Esophagus muscularis mucosa (tissue), 4 donors: ENCODE data around the gene VAMP4. TPM values are rescaled to one million over a fixed set of nuclear protein-coding genes. Genes with fewer than 3 reads are reported as not detected.
"Not testable (repeated sequence)": the region's sequence is repeated elsewhere in the genome, so short reads cannot be mapped to it uniquely, and the experiment has no call there.

Experiments used
- DNase-seq: peaks from one replicate; pipeline ENCODE4 v3.0.0-alpha.2; 2017; ENCODE audit errors: extremely low spot score
- H3K27ac ChIP-seq, 4 donors: fragments of 200-600 bp; sonication (generic); replicated peaks in 1 of 4; 1 replicate in 3 of 4; 2 replicates in 1 of 4; pipeline ENCODE4 v1.5.1; 2016 to 2019; ENCODE audit warnings: mild to moderate bottlenecking in 1 of 4
- H3K27me3 ChIP-seq, 4 donors: fragments of 200-600 bp; sonication (generic); one replicate each; pipeline versions ENCODE4 v1.5.1 to v1.6.0; 2016 to 2019
- H3K36me3 ChIP-seq, 4 donors: fragments of 200-600 bp; sonication (generic); one replicate each; pipeline ENCODE4 v1.5.1; 2016 to 2019
- H3K4me1 ChIP-seq, 4 donors: fragments of 200-600 bp; sonication (generic); one replicate each; pipeline ENCODE4 v1.5.1; 2016 to 2019
- H3K4me3 ChIP-seq, 4 donors: fragments of 200-600 bp; sonication (generic); 1 replicate in 2 of 4; 2 replicates in 2 of 4; pipeline ENCODE4 v1.5.1; 2016 to 2019; ENCODE audit warnings: mild to moderate bottlenecking in 4 of 4, moderate library complexity in 1 of 4
- H3K9me3 ChIP-seq, 4 donors: fragments of 200-600 bp; sonication (generic); 1 replicate in 3 of 4; 2 replicates in 1 of 4; pipeline ENCODE4 v1.5.1; 2016 to 2019
- EP300 ChIP-seq: sonication (generic); formaldehyde crosslinking; IDR thresholded peaks from one replicate; pipeline ENCODE4 v1.6.1; 2017; ENCODE audit warnings: antibody characterized with exemption
- POLR2A ChIP-seq: fragments of 450-650 bp; IDR thresholded peaks from one replicate; pipeline ENCODE4 v1.6.1; 2017; ENCODE audit warnings: antibody characterized with exemption, moderate library complexity, mild to moderate bottlenecking, low read depth
- POLR2AphosphoS5 ChIP-seq, 2 donors: sonication (generic); formaldehyde crosslinking; IDR thresholded peaks; one replicate each; pipeline ENCODE4 v1.6.1; 2017; ENCODE audit warnings: antibody characterized with exemption in 2 of 2
- WGBS: methylation state at CpG from one replicate; pipeline ENCODE4 v1.1.5; 2018; 5-methylcytosine and 5-hydroxymethylcytosine counted together
- intact Hi-C: fragments of 100-400 bp; cut with DNase I; formaldehyde crosslinking; loops from one replicate; pipeline ENCODE4 v1.15.1; 2023
- total RNA-seq, 4 donors: library from RNA; depleted of rRNA; stranded (reverse); fragments of >200 nt; gene quantifications; one replicate each; pipeline versions ENCODE4 v1.1.0 to v1.2.1, GENCODE V29; 2016
- TF ChIP-seq, protein P1 (sequence below), 3 experiments: fragments of 200-600 bp in 2 of 3; fragments of 450-650 bp in 1 of 3; sonication (generic) in 2 of 3; IDR thresholded peaks; one replicate each; pipeline ENCODE4 v1.5.1; 2017 to 2019; ENCODE audit warnings: antibody characterized with exemption in 3 of 3, mild to moderate bottlenecking in 2 of 3, moderate library complexity in 1 of 3

The VAMP4 gene
- total RNA-seq, 4 donors from 2014 or later, result 14.2 to 19.9 (median 16.1) TPM

DNA sequence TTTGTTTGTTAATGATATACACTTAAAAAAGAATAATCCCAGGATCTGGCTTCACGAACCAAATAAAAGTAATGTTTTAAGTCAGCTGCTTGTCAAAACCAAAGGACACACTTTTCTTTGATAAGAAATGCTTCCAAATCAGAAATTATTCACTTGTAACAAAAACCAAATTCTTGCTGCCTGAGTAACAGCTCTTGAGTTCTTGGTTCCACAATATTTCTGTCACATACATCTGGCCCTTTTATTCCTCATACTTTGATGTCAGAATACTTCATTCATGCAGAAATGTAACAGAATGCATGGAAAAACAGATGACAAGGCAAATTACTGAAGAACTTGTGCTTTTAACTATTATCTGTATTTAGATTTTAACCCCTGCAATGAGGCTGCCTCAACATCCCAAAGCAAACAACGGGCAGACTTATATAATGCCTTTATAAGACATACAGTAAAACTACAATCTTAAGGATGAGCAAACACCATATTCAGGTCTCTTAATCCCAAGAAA lies 1.5 kb downstream of the VAMP4 start:
- TF ChIP-seq POLR2A, result no peak
- no peak for TF ChIP-seq POLR2AphosphoS5 (IDR thresholded peaks at IDR 0.05)
- TF ChIP-seq, protein P1, sequence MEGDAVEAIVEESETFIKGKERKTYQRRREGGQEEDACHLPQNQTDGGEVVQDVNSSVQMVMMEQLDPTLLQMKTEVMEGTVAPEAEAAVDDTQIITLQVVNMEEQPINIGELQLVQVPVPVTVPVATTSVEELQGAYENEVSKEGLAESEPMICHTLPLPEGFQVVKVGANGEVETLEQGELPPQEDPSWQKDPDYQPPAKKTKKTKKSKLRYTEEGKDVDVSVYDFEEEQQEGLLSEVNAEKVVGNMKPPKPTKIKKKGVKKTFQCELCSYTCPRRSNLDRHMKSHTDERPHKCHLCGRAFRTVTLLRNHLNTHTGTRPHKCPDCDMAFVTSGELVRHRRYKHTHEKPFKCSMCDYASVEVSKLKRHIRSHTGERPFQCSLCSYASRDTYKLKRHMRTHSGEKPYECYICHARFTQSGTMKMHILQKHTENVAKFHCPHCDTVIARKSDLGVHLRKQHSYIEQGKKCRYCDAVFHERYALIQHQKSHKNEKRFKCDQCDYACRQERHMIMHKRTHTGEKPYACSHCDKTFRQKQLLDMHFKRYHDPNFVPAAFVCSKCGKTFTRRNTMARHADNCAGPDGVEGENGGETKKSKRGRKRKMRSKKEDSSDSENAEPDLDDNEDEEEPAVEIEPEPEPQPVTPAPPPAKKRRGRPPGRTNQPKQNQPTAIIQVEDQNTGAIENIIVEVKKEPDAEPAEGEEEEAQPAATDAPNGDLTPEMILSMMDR (IDR thresholded peaks at IDR 0.05), result no peak
- no peak for TF ChIP-seq EP300
- WGBS, result 60% methylated on average over 2 of the region's 2 CpGs
- no peaks in the 10 kb centered on the region for H3K9me3 ChIP-seq
- peaks cover 28 to 50% (median 36%) of the 10 kb centered on the region in 4 donors for H3K4me1 ChIP-seq
- H3K27me3 ChIP-seq, result no peaks in the 10 kb centered on the region
- no peak for DNase-seq
- peaks cover 14 to 29% (median 22%) of the 10 kb centered on the region in 4 donors for H3K36me3 ChIP-seq
- peak overlapping the region; percentile 85 to 93 (median 90) for H3K4me3 ChIP-seq
- intact Hi-C loops, result no loop called here
- H3K27ac ChIP-seq, result peak overlapping the region in 2 of 4 donors; percentile 96 to 98

DNA sequence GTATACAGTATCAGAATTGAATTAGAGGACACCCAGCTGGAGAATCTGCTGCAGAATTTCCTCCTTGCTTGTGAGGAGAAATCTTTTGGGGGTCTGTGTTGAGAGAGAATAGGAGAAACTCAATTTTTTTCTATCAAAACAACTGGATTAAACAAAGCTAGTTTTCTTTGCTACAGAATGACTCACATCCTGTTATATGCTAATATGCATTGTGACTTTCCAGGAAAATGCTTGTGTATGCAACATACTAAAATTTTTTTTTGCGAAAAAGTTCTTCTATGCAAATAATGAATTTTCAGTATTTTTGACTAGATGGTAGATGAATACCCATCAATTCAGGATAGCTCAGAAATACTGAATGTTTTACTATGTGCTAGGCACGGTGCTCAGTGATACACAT lies 2.2 kb downstream of the VAMP4 start:
- WGBS, result 74% methylated on average over 2 of the region's 2 CpGs
- Histone ChIP-seq H3K36me3 (peaks cover 14 to 36% (median 24%) of the 10 kb centered on the region in 4 donors), H3K4me3 (no peak overlapping the region), H3K9me3 (no peaks in the 10 kb centered on the region), H3K4me1 (peaks cover 28 to 50% (median 36%) of the 10 kb centered on the region in 4 donors), H3K27ac (peak overlapping the region in 1 of 4 donors; percentile 96), H3K27me3 (no peaks in the 10 kb centered on the region)
- intact Hi-C loops, result no loop called here
- DNase-seq, result no peak
- TF ChIP-seq EP300, result no peak

DNA sequence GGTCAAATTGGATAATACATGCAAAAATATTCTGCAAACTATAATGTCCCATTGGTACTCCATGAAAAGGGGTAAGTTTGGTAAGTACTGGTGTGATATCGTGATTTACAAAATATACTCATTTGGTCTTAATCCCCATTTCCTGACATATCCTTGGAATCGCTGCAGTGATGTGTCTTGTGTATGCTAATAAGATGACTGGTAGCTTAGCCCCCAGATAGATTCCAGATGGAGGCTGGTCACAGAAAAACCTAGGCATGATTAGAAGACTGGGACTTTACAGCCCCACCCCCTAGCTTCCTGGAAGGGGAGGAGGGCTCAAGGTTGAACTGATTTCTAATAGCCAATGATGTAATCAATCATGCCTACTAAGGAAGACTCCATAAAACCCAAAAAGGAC lies 3.0 kb downstream of the VAMP4 start:
- Histone ChIP-seq H3K4me3 (no peak overlapping the region), H3K27me3 (no peaks in the 10 kb centered on the region), H3K4me1 (peaks cover 25 to 45% (median 34%) of the 10 kb centered on the region in 4 donors), H3K27ac (no peak overlapping the region), H3K9me3 (no peaks in the 10 kb centered on the region), H3K36me3 (peaks cover 14 to 36% (median 27%) of the 10 kb centered on the region in 4 donors)
- TF ChIP-seq POLR2A, result no peak
- TF ChIP-seq POLR2AphosphoS5 (IDR thresholded peaks at IDR 0.05), result no peak
- no peak for TF ChIP-seq EP300
- intact Hi-C loops, result no loop called here
- 77% methylated on average over 2 of the region's 2 CpGs for WGBS
- DNase-seq, result no peak

DNA sequence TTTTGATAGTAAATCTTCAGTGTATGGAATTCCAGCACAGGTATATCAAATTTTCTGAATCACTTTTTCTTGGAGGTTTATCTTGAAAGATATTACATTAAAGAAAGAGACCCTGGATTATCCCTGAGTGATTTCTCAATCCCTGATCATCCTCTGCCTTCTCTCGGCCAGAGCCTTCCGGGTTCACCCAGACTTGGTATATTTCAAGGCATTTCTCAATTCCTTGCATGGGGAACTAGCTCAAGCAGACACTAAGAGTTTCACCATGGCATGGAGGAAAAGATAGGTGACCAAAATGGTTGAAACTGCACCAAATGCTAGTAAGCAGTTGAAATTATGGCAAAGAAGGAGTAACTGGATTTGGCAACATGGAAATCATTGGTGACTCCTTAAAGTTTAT lies 5.7 kb downstream of the VAMP4 start:
- Histone ChIP-seq H3K27me3 (no peaks in the 10 kb centered on the region), H3K27ac (no peak overlapping the region), H3K36me3 (peaks cover 14 to 47% (median 28%) of the 10 kb centered on the region in 4 donors), H3K4me3 (no peak overlapping the region), H3K4me1 (peaks cover 17 to 33% (median 28%) of the 10 kb centered on the region in 4 donors), H3K9me3 (no peaks in the 10 kb centered on the region)
- TF ChIP-seq EP300, result no peak
- TF ChIP-seq POLR2AphosphoS5 (IDR thresholded peaks at IDR 0.05), result no peak
- TF ChIP-seq, protein P1 (IDR thresholded peaks at IDR 0.05), result no peak
- TF ChIP-seq POLR2A, result no peak
- WGBS, result 96% methylated on average over 2 of the region's 2 CpGs
- DNase-seq, result no peak
- intact Hi-C loops, result no loop called here

DNA sequence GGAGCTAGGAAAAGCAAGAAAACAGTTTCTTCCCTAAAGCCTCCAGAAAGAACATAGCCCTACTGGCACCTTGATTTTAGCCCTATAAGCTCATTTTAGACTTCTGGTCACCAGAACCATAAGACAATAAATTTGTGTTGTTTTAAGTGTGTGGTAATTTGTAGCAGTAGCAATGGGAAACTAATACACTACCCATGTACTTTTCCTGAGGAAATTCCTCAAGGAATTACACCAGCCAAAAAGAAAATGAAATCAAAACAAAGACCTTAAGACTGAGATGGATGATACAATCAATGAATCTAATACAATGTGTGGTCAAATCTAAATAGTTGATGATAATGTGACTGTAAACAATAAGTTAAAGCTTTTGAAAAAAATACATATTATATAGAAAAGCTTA lies 11.8 kb downstream of the VAMP4 start:
- H3K27ac ChIP-seq, result no peak overlapping the region
- H3K27me3 ChIP-seq, result no peaks in the 10 kb centered on the region
- H3K4me1 ChIP-seq, result peaks cover 0 to 15% (median 11%) of the 10 kb centered on the region in 4 donors
- H3K4me3 ChIP-seq, result no peak overlapping the region
- no peak for DNase-seq
- no peaks in the 10 kb centered on the region for H3K9me3 ChIP-seq
- TF ChIP-seq POLR2AphosphoS5 (IDR thresholded peaks at IDR 0.05) (no peak), EP300 (no peak), POLR2A (no peak)
- TF ChIP-seq, protein P1 (IDR thresholded peaks at IDR 0.05), result no peak
- peaks cover 8 to 48% (median 16%) of the 10 kb centered on the region in 4 donors for H3K36me3 ChIP-seq
- intact Hi-C loops, result no loop called here

DNA sequence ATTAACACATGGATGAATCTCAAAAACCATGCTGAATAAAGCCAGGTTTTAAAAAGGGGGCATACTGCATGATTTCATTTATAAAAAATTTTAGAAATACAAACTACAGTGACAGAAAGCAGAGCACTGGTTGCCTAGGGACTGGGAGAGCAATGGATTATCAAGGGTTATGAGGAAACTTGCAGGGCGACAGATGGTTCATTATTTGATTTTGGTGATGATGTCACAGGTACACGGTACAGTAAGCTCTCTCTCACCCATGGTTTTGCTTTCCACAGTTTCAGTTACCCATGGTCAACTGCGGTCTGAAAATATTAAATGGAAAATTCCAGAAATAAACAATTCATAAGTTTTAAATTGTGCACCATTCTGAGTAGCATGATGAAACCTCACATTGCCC lies 14.1 kb downstream of the VAMP4 start:
- intact Hi-C loops, result no loop called here
- H3K27me3 ChIP-seq, result no peaks in the 10 kb centered on the region
- no peak overlapping the region for H3K27ac ChIP-seq
- H3K9me3 ChIP-seq, result peaks cover 0 to 7% (median 3%) of the 10 kb centered on the region in 4 donors
- no peak for TF ChIP-seq POLR2A
- peaks cover 0 to 15% (median 11%) of the 10 kb centered on the region in 4 donors for H3K4me1 ChIP-seq
- whole genome bisulfite sequencing, result 81% methylated on average over 3 of the region's 3 CpGs
- H3K36me3 ChIP-seq, result peaks cover 8 to 37% (median 17%) of the 10 kb centered on the region in 4 donors
- DNase-seq, result no peak
- no peak overlapping the region for H3K4me3 ChIP-seq

DNA sequence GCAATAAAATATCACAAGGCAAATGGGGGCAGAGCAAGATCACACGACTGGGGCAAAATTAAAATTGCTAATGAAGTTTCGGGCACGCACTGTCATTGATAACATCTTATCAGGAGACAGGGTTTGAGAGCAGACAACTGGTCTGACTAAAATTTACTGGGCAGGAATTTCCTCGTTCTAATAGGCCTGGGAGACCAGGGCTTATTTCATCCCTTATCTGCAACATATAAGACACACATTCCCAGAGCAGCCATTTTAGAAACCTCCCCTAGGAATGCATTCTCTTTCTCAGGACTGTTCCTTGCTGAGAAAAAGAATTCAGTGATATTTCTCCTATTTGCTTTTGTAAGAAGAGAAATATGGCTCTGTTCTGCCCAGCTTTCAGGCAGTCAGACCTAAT lies 18.7 kb downstream of the VAMP4 start:
- intact Hi-C loops, H3K27ac ChIP-seq, DNase-seq, H3K9me3 ChIP-seq, H3K4me3 ChIP-seq, H3K4me1 ChIP-seq, H3K27me3 ChIP-seq: not testable (repeated sequence)
- WGBS, result 94% methylated on average over 4 of the region's 4 CpGs
- peaks cover 8 to 26% (median 14%) of the 10 kb centered on the region in 4 donors for H3K36me3 ChIP-seq
